ENCODE measurements around the gene PHTF2.

The PHTF2 gene

DNA sequence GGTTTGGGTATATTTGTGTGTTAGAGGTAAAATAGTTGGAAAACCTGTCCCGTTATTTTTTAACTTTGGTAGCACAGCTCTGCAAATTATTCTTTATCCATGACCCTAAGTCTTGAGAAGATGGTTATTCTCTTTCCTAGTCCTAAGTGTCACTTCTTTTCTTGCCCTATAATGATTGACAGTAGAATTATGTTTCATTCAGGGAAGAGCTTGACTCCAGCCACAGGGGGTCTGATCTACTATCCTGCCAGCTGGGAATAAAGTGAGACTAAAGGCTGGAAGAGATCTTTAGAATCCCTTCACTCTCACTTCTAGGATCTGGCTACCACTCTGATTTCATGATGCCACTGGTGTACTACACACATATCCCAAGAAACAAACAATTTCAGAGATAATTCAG lies 90.4 kb downstream of the PHTF2 start:
- TF ChIP-seq POLR2A (IDR thresholded peaks at IDR 0.05; ENCODE audit: extremely low read depth, insufficient read length) (no peak), MYC (IDR thresholded peaks at IDR 0.05; ENCODE audit: low read depth, low read length) (no peak)
- TF ChIP-seq, protein P1, sequence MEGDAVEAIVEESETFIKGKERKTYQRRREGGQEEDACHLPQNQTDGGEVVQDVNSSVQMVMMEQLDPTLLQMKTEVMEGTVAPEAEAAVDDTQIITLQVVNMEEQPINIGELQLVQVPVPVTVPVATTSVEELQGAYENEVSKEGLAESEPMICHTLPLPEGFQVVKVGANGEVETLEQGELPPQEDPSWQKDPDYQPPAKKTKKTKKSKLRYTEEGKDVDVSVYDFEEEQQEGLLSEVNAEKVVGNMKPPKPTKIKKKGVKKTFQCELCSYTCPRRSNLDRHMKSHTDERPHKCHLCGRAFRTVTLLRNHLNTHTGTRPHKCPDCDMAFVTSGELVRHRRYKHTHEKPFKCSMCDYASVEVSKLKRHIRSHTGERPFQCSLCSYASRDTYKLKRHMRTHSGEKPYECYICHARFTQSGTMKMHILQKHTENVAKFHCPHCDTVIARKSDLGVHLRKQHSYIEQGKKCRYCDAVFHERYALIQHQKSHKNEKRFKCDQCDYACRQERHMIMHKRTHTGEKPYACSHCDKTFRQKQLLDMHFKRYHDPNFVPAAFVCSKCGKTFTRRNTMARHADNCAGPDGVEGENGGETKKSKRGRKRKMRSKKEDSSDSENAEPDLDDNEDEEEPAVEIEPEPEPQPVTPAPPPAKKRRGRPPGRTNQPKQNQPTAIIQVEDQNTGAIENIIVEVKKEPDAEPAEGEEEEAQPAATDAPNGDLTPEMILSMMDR (IDR thresholded peaks at IDR 0.05; ENCODE audit: low read depth, low read length), result no peak
- TF ChIP-seq, protein P2, sequence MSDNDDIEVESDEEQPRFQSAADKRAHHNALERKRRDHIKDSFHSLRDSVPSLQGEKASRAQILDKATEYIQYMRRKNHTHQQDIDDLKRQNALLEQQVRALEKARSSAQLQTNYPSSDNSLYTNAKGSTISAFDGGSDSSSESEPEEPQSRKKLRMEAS (IDR thresholded peaks at IDR 0.05; ENCODE audit: low read depth, low read length), result no peak
- no peak for DNase-seq (ENCODE audit: low read depth)
- no peak overlapping the region for H3K4me3 ChIP-seq (ENCODE audit: low read depth, low read length)

DNA sequence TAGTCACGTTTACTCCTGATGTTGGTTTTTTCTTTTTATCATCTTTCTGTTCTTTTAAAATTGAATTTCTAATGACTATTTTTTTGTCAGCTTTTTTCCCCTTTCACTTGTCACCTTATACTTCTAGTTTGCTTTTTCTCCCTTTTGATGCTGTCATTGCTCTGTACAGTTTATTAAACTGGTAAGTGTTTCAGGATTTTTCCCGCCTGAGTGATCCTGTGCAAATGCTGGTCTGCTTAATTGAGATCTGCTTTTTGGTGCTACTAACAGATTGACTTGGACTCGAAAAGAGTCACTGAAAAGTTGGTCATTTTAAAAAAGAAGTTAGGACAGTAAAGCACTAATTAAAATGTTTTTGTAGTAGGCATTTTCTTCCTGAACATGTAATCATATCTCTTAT lies 95.2 kb downstream of the PHTF2 start:
- no peak for TF ChIP-seq POLR2A (IDR thresholded peaks at IDR 0.05; ENCODE audit: extremely low read depth, insufficient read length)
- TF ChIP-seq, protein P2 (IDR thresholded peaks at IDR 0.05; ENCODE audit: low read depth, low read length), result no peak
- H3K4me3 ChIP-seq (ENCODE audit: low read depth, low read length), result no peak overlapping the region
- no peak for DNase-seq (ENCODE audit: low read depth)

DNA sequence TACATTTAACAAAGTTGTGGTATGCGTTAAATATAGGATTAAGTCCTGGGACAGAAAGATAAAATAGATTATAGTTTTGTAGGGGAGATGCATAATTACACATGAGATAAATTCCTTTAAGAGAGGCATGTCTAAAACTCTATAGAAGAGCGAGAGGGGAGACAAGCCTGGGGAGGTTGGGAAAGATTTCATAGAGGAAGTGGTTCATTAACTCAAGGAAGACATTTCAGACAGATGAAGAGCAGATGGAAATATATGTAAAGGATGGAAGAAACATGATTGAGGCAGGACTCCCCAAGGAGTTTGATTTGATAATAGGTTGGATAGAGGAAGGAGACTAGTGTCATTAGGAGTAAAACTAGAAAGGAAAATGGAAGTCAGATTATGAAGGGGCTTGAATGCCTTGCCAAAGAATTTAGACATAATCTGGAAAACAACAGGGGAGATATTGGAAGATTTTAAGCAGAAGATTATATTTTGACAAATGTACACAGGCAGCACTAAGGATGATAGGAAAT lies 96.1 kb downstream of the PHTF2 start:
- no peak overlapping the region for H3K4me3 ChIP-seq (ENCODE audit: low read depth, low read length)

DNA sequence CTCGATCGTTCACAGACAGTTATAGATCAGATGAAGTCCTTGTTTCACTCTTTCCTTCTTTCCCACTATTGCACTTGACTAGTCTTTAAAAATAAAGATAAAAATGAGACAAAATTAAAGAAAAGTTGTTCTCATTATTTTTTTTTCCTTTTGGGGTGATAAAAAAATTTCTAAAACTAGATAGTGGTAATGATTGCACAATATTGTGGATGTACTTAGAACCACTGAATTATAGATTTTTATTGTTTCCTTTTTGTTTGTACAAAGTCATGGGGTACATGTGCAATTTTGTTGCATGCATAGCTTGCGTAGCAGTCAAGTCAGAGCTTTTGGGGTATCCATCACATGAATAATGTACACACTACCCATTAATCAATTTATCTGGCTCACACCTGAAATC lies 97.3 kb downstream of the PHTF2 start:
- TF ChIP-seq, protein P2 (IDR thresholded peaks at IDR 0.05; ENCODE audit: low read depth, low read length), result no peak
- TF ChIP-seq MYC (IDR thresholded peaks at IDR 0.05; ENCODE audit: low read depth, low read length), result no peak
- TF ChIP-seq POLR2A (IDR thresholded peaks at IDR 0.05; ENCODE audit: extremely low read depth, insufficient read length), result no peak
- TF ChIP-seq, protein P1 (IDR thresholded peaks at IDR 0.05; ENCODE audit: low read depth, low read length), result no peak
- no peak for DNase-seq (ENCODE audit: low read depth)
- no peak overlapping the region for H3K4me3 ChIP-seq (ENCODE audit: low read depth, low read length)

More for the DNA sequence above, 96.1 kb downstream of the PHTF2 start:
- peak; percentile 32 for DNase-seq (ENCODE audit: low read depth)
- TF ChIP-seq, protein P1 (IDR thresholded peaks at IDR 0.05; ENCODE audit: low read depth, low read length), result no peak
- TF ChIP-seq POLR2A (IDR thresholded peaks at IDR 0.05; ENCODE audit: extremely low read depth, insufficient read length) (no peak), MYC (IDR thresholded peaks at IDR 0.05; ENCODE audit: low read depth, low read length) (no peak)
- TF ChIP-seq, protein P2 (IDR thresholded peaks at IDR 0.05; ENCODE audit: low read depth, low read length), result no peak

DNA sequence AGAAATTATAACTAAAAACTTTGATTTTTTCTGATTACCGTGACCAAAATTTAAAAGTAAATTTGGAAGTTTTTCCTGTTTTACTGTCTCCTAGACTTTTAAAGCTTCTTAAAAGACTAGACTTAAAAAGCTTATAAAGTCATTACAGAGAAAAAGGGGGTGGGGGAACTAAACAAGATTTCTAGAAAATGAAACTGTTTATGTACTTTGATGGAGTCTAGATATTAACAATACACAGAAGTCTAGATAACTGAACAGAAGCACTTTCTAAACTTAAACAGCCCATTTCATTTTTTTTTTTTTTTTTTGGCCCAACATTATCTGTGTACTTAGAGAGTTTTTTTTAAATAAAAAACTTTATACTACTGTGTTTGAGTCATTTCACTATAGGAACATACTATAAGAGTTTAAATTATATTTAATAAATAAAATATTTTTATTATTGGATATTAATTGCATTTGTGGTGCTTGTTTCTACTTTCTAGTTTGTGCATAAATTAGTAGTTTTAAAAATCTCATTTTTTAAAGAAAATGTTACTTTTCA lies 98.5 kb downstream of the PHTF2 start:
- H3K4me3 ChIP-seq (ENCODE audit: low read depth, low read length), result no peak overlapping the region
- TF ChIP-seq, protein P2 (IDR thresholded peaks at IDR 0.05; ENCODE audit: low read depth, low read length), result no peak
- TF ChIP-seq MYC (IDR thresholded peaks at IDR 0.05; ENCODE audit: low read depth, low read length) (no peak), POLR2A (IDR thresholded peaks at IDR 0.05; ENCODE audit: extremely low read depth, insufficient read length) (no peak)
- TF ChIP-seq, protein P1 (IDR thresholded peaks at IDR 0.05; ENCODE audit: low read depth, low read length), result no peak
- no peak for DNase-seq (ENCODE audit: low read depth)

DNA sequence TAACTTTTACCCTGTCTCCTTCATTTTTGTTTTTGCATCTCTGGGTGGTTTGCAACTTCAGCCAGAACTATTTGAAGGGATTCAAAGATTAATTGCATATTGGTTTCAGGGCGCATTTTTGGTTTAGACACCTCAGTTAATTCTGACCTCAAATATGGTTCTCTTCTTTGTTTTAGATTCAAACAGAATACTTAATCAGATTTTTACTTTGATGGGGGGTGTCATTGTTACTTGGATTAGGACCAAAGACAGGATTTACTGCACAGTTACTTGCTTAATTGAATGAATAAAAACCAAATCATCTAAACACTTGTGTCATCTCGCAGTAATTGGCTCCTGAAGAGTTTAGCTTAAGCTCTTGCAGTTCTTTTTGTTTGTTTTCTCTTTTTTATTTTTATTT lies 100.9 kb downstream of the PHTF2 start:
- no peak overlapping the region for H3K4me3 ChIP-seq (ENCODE audit: low read depth, low read length)
- DNase-seq (ENCODE audit: low read depth), result no peak
- TF ChIP-seq, protein P1 (IDR thresholded peaks at IDR 0.05; ENCODE audit: low read depth, low read length), result no peak
- TF ChIP-seq, protein P2 (IDR thresholded peaks at IDR 0.05; ENCODE audit: low read depth, low read length), result no peak
- TF ChIP-seq POLR2A (IDR thresholded peaks at IDR 0.05; ENCODE audit: extremely low read depth, insufficient read length), result no peak
- no peak for TF ChIP-seq MYC (IDR thresholded peaks at IDR 0.05; ENCODE audit: low read depth, low read length)

All from NB4 (cell line).